Measurements from ENCODE around the gene PTPRQ. TPM values are rescaled to one million over a fixed set of nuclear protein-coding genes. Genes with fewer than 3 reads are reported as not detected.

Gene PTPRQ
- total and polyA plus RNA-seq, 12 donors = 0.04 to 1.9 (median 0.37) TPM; not detected in 1

DNA sequence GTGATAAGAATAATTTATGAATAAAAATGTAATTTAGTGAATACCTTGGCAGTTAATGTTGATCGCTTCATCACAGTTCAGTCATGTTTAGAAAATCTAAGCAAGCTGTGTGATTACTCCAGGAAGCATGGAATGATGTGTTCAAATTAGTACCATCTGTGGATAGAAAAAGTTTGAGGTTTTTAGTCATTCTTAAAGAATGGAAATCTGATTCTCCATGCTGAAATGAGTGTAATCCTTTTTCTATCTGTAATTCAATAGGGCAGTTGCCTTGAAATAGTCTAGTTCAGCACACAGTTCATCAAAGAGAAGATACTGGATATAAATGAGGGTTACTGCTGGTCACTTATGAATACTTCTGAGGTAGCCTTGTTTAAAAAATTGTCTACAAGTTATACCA, 136.2 kb downstream of the PTPRQ start:
- H3K36me3 ChIP-seq = no peaks in the 10 kb centered on the region
- no peaks in the 10 kb centered on the region for H3K4me1 ChIP-seq
- peaks cover 0 to 3% (median 0%) of the 10 kb centered on the region in 11 donors for H3K9me3 ChIP-seq
- H3K27me3 ChIP-seq = no peaks in the 10 kb centered on the region
- no peak for ATAC-seq
- intact Hi-C loops (cut with DNase I) = no loop called here
- DNase-seq = no peak
- 90 to 93% methylated on average over 1 of the region's 1 CpG for WGBS, 2 donors
- H3K4me3 ChIP-seq = no peak overlapping the region
- TF ChIP-seq, protein P1, sequence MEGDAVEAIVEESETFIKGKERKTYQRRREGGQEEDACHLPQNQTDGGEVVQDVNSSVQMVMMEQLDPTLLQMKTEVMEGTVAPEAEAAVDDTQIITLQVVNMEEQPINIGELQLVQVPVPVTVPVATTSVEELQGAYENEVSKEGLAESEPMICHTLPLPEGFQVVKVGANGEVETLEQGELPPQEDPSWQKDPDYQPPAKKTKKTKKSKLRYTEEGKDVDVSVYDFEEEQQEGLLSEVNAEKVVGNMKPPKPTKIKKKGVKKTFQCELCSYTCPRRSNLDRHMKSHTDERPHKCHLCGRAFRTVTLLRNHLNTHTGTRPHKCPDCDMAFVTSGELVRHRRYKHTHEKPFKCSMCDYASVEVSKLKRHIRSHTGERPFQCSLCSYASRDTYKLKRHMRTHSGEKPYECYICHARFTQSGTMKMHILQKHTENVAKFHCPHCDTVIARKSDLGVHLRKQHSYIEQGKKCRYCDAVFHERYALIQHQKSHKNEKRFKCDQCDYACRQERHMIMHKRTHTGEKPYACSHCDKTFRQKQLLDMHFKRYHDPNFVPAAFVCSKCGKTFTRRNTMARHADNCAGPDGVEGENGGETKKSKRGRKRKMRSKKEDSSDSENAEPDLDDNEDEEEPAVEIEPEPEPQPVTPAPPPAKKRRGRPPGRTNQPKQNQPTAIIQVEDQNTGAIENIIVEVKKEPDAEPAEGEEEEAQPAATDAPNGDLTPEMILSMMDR (IDR thresholded peaks at IDR 0.05) = no peak
- no peak overlapping the region for H3K27ac ChIP-seq

DNA sequence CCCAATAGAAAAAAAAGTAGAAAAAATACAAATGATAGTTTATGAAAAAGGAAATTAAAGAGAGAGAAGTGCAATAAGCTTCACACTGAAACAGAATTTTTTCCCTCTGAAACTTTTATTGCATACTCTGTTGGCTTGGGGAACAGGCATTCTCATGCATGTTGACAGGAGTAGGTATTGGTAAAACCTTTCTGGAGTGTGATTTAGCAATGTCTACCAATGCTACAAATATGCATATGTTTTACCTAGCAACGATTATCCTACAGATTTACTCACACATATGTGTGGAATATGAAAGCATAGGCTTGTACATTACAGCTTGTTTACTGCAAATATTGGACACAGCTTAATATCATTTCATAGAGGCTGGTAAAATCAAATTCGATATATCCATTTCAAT, 137.7 kb downstream of the PTPRQ start:
- Histone ChIP-seq H3K36me3 (no peaks in the 10 kb centered on the region), H3K27me3 (no peaks in the 10 kb centered on the region), H3K9me3 (peaks cover 0 to 3% (median 0%) of the 10 kb centered on the region in 11 donors), H3K4me3 (no peak overlapping the region), H3K27ac (no peak overlapping the region), H3K4me1 (no peaks in the 10 kb centered on the region)
- 73 to 74% methylated on average over 2 of the region's 2 CpGs for whole genome bisulfite sequencing, 2 donors
- DNase-seq = no peak
- no peak for ATAC-seq
- intact Hi-C loops (cut with DNase I) = no loop called here
- TF ChIP-seq, protein P1 (IDR thresholded peaks at IDR 0.05) = no peak

DNA sequence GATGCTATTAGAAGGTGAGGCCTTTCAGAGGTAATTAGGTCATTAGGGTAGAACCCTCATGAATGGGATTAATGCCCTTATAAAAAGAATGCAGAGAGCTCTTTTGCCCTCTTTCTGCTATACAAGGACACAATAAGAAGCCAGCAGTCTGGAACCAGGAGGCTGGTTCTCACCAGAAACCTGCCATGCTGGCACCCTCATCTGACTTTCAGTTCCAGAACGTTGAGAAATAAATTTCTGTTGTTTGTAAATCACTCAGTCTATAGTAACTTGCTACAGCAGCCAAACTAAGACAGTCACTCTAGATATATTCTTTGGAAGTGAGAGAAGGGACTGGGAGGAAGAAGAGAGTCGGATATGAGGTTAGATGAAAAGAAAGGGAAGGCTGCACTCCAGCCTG, 138.4 kb downstream of the PTPRQ start:
- Histone ChIP-seq H3K4me1 (no peaks in the 10 kb centered on the region), H3K27me3 (no peaks in the 10 kb centered on the region), H3K27ac (no peak overlapping the region), H3K4me3 (no peak overlapping the region), H3K9me3 (peaks cover 0 to 3% (median 0%) of the 10 kb centered on the region in 11 donors), H3K36me3 (no peaks in the 10 kb centered on the region)
- 67 to 70% methylated on average over 2 of the region's 2 CpGs for WGBS, 2 donors
- TF ChIP-seq, protein P1 (IDR thresholded peaks at IDR 0.05) = no peak
- intact Hi-C loops (cut with DNase I) = no loop called here
- DNase-seq (no peak), ATAC-seq (no peak)

DNA sequence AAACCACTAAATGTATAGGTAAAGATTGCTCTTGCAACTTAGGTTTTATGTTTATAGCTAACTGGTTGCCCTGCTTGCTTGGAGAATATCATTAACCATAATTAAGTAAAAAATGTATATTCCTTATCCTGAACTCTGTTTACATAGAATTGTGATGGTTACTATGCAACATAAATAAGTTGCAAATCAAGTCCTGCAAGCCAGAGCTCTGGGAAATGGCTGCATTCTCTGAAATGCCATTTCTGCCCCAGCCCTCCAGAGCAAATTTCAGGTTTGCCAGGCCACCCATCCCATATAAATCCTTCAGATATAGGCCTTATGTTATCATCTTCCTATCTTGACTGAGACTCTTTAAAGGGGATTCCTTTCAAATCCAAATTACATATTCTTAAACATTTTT, 145.0 kb downstream of the PTPRQ start:
- H3K27me3 ChIP-seq = no peaks in the 10 kb centered on the region
- H3K27ac ChIP-seq = no peak overlapping the region
- no peaks in the 10 kb centered on the region for H3K9me3 ChIP-seq
- no peak for DNase-seq
- intact Hi-C loops (cut with DNase I) = no loop called here
- H3K36me3 ChIP-seq = no peaks in the 10 kb centered on the region
- TF ChIP-seq, protein P1 (IDR thresholded peaks at IDR 0.05) = no peak
- no peak for ATAC-seq
- no peaks in the 10 kb centered on the region for H3K4me1 ChIP-seq
- no peak overlapping the region for H3K4me3 ChIP-seq

DNA sequence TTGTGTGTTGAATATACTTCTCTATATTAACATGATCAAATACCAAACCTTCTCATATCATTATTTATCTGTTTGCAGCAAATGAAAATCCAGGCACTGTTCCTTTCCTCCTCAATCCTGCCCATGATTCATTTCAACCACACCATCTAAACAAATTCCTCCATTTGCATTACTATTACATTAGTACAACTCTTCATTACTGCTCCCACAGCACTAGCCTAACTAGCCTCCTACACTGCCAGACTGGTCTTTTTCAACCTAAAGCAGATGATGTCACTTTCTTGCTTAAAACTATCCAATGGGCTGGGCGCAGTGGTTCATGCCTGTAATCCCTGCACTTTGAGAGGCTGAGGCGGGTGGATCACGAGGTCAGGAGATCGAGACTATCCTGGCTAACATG, 146.1 kb downstream of the PTPRQ start:
- H3K9me3 ChIP-seq = no peaks in the 10 kb centered on the region
- intact Hi-C loops (cut with DNase I) = no loop called here

More for the DNA sequence above, 146.1 kb downstream of the PTPRQ start:
- TF ChIP-seq, protein P1 (IDR thresholded peaks at IDR 0.05) = no peak
- no peak for DNase-seq
- Histone ChIP-seq H3K27ac (no peak overlapping the region), H3K36me3 (no peaks in the 10 kb centered on the region), H3K27me3 (no peaks in the 10 kb centered on the region), H3K4me3 (no peak overlapping the region), H3K4me1 (no peaks in the 10 kb centered on the region)
- no peak for ATAC-seq
- WGBS, 2 donors = 92 to 93% methylated on average over 4 of the region's 4 CpGs
